ENCODE data around the gene HAPSTR1. TPM values are rescaled to one million over a fixed set of nuclear protein-coding genes. Genes with fewer than 3 reads are reported as not detected.
A peak's percentile ranks its signal among the peaks of the same experiment; 100 is the strongest.

The HAPSTR1 gene
- total and polyA plus RNA-seq, 2 of the 13 experiments (the other 11 are each of a cell fraction or from before 2014, with no cell fraction given), result 25.2 to 83.2 TPM

GRCh38 chr16:9050102-9050830 is 41.2 kb upstream of the HAPSTR1 start (continued):
- TF ChIP-seq ZNF546 (CRISPR knock-in tag; conservative IDR thresholded peaks at IDR 0.05), result no peak
- TF ChIP-seq, protein P1, sequence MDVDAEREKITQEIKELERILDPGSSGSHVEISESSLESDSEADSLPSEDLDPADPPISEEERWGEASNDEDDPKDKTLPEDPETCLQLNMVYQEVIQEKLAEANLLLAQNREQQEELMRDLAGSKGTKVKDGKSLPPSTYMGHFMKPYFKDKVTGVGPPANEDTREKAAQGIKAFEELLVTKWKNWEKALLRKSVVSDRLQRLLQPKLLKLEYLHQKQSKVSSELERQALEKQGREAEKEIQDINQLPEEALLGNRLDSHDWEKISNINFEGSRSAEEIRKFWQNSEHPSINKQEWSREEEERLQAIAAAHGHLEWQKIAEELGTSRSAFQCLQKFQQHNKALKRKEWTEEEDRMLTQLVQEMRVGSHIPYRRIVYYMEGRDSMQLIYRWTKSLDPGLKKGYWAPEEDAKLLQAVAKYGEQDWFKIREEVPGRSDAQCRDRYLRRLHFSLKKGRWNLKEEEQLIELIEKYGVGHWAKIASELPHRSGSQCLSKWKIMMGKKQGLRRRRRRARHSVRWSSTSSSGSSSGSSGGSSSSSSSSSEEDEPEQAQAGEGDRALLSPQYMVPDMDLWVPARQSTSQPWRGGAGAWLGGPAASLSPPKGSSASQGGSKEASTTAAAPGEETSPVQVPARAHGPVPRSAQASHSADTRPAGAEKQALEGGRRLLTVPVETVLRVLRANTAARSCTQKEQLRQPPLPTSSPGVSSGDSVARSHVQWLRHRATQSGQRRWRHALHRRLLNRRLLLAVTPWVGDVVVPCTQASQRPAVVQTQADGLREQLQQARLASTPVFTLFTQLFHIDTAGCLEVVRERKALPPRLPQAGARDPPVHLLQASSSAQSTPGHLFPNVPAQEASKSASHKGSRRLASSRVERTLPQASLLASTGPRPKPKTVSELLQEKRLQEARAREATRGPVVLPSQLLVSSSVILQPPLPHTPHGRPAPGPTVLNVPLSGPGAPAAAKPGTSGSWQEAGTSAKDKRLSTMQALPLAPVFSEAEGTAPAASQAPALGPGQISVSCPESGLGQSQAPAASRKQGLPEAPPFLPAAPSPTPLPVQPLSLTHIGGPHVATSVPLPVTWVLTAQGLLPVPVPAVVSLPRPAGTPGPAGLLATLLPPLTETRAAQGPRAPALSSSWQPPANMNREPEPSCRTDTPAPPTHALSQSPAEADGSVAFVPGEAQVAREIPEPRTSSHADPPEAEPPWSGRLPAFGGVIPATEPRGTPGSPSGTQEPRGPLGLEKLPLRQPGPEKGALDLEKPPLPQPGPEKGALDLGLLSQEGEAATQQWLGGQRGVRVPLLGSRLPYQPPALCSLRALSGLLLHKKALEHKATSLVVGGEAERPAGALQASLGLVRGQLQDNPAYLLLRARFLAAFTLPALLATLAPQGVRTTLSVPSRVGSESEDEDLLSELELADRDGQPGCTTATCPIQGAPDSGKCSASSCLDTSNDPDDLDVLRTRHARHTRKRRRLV (CRISPR knock-in tag; IDR thresholded peaks at IDR 0.05), result no peak
- no peak for TF ChIP-seq HNRNPLL (IDR thresholded peaks at IDR 0.05; ENCODE audit: low read depth, low read length, poor library complexity, severe bottlenecking)
- TF ChIP-seq ZNF879 (CRISPR knock-in tag; IDR thresholded peaks at IDR 0.05), result no peak
- TF ChIP-seq, protein P2, sequence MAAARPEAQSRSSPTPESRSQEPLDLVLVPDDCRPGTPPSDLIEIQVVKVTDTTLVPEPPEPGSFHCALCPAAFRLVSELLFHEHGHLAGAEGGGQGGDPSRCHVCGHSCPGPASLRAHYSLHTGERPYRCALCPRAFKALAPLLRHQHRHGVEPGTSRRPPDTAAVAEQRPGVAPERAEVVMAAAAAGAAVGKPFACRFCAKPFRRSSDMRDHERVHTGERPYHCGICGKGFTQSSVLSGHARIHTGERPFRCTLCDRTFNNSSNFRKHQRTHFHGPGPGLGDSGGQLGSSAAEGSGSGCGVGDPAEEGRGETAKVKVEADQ (CRISPR knock-in tag; IDR thresholded peaks at IDR 0.05; ENCODE audit: borderline replicate concordance), result no peak
- TF ChIP-seq FOXP4 (CRISPR knock-in tag; IDR thresholded peaks at IDR 0.05), result no peak
- no peak for TF ChIP-seq NCOR1 (IDR thresholded peaks at IDR 0.05; ENCODE audit: borderline replicate concordance, low read length)
- no peak for TF ChIP-seq MEIS2 (CRISPR knock-in tag; IDR thresholded peaks at IDR 0.05)
- TF ChIP-seq ARHGAP35 (CRISPR knock-in tag; IDR thresholded peaks at IDR 0.05; ENCODE audit: borderline replicate concordance), result no peak
- no peak for TF ChIP-seq ZNF567 (CRISPR knock-in tag; IDR thresholded peaks at IDR 0.05; ENCODE audit: borderline replicate concordance)
- TF ChIP-seq ZFY (CRISPR knock-in tag; IDR thresholded peaks at IDR 0.05), result peak; percentile 28; the same call in 1 of the 2 replicates
- TF ChIP-seq, protein P3, sequence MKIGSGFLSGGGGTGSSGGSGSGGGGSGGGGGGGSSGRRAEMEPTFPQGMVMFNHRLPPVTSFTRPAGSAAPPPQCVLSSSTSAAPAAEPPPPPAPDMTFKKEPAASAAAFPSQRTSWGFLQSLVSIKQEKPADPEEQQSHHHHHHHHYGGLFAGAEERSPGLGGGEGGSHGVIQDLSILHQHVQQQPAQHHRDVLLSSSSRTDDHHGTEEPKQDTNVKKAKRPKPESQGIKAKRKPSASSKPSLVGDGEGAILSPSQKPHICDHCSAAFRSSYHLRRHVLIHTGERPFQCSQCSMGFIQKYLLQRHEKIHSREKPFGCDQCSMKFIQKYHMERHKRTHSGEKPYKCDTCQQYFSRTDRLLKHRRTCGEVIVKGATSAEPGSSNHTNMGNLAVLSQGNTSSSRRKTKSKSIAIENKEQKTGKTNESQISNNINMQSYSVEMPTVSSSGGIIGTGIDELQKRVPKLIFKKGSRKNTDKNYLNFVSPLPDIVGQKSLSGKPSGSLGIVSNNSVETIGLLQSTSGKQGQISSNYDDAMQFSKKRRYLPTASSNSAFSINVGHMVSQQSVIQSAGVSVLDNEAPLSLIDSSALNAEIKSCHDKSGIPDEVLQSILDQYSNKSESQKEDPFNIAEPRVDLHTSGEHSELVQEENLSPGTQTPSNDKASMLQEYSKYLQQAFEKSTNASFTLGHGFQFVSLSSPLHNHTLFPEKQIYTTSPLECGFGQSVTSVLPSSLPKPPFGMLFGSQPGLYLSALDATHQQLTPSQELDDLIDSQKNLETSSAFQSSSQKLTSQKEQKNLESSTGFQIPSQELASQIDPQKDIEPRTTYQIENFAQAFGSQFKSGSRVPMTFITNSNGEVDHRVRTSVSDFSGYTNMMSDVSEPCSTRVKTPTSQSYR (CRISPR knock-in tag; IDR thresholded peaks at IDR 0.05; ENCODE audit: borderline replicate concordance), result no peak
- TF ChIP-seq, protein P4, sequence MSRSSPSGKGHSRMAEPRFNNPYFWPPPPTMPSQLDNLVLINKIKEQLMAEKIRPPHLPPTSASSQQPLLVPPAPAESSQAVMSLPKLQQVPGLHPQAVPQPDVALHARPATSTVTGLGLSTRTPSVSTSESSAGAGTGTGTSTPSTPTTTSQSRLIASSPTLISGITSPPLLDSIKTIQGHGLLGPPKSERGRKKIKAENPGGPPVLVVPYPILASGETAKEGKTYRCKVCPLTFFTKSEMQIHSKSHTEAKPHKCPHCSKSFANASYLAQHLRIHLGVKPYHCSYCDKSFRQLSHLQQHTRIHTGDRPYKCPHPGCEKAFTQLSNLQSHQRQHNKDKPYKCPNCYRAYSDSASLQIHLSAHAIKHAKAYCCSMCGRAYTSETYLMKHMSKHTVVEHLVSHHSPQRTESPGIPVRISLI (CRISPR knock-in tag; IDR thresholded peaks at IDR 0.05; ENCODE audit: borderline replicate concordance), result no peak
